MM.1S (cell line): ENCODE data around the gene ARHGDIB.

ENCODE experiments used
- CTCF ChIP-seq: fragments of 300-600 bp; sonication (generic); IDR thresholded peaks from 2 replicates; pipeline ENCODE4 v1.5.1; 2016; ENCODE audit warnings: antibody characterized with exemption, low read length, mixed read lengths
- EZH2 ChIP-seq: fragments of 300-600 bp; sonication (generic); optimal IDR thresholded peaks from 2 replicates; pipeline ENCODE3; 2017; ENCODE audit warnings: low read depth, mild to moderate bottlenecking, antibody characterized with exemption, low read length, mixed read lengths
- EZH2phosphoT487 ChIP-seq: fragments of 300-600 bp; sonication (generic); IDR thresholded peaks from 2 replicates; pipeline ENCODE4 v1.6.1; 2018; ENCODE audit warnings: antibody characterized with exemption, low read length

DNA sequence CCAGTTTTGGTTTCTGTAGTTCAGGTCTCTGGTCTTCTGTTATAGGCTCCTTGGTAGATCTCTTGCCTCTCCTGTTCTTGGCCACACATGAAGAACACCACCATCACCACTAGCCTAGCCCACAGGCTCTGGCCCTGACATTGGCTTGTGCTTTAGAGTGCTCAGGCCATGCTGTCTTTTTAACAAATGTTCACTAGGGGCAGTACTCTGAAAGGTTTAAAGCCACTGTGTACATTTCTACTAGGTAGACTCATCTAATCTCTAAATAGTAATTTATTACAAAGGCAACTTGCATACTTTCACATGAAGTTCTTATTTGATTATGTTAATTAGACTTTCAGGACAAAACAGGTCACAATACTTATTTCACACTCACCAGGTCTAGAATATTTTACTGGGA, 49.8 kb upstream of the ARHGDIB start:
- TF ChIP-seq CTCF (peak; percentile 37), EZH2 (no peak), EZH2phosphoT487 (no peak)
